GM10248 (cell line): Measurements from ENCODE around the gene COL4A1.
"Not testable (repeated sequence)": the region's sequence is repeated elsewhere in the genome, so short reads cannot be mapped to it uniquely, and the experiment has no call there.

Experiments used
- CTCF ChIA-PET: fragments of 300-600 bp; sonication (Branson Sonifier 250); formaldehyde crosslinking; extraction: SDS; loops from one replicate; lab custom pipeline; 2021; ENCODE audit warnings: antibody characterized with exemption; lab: Yijun Ruan, JAX
- POLR2A ChIA-PET: fragments of 350-650 bp; sonication (Branson Sonifier 250); formaldehyde crosslinking; extraction: SDS; loops from one replicate; lab custom pipeline; 2020; ENCODE audit warnings: antibody characterized with exemption; lab: Yijun Ruan, JAX
- DNase-seq: peaks from one replicate; pipeline ENCODE4 v3.0.0; 2012; ENCODE audit errors: extremely low spot score
- TF ChIP-seq, protein P1 (sequence below): IDR thresholded peaks from 2 replicates; pipeline ENCODE4 v1.5.1; 2012; ENCODE audit warnings: mild to moderate bottlenecking, low read depth; ENCODE audit errors: extremely low read depth, missing control alignments, control extremely low read depth

COL4A1 gene

GRCh38 chr13:110326263-110326904, 19.4 kb upstream of the COL4A1 start:
- POLR2A ChIA-PET, result no interaction called here
- TF ChIP-seq, protein P1, sequence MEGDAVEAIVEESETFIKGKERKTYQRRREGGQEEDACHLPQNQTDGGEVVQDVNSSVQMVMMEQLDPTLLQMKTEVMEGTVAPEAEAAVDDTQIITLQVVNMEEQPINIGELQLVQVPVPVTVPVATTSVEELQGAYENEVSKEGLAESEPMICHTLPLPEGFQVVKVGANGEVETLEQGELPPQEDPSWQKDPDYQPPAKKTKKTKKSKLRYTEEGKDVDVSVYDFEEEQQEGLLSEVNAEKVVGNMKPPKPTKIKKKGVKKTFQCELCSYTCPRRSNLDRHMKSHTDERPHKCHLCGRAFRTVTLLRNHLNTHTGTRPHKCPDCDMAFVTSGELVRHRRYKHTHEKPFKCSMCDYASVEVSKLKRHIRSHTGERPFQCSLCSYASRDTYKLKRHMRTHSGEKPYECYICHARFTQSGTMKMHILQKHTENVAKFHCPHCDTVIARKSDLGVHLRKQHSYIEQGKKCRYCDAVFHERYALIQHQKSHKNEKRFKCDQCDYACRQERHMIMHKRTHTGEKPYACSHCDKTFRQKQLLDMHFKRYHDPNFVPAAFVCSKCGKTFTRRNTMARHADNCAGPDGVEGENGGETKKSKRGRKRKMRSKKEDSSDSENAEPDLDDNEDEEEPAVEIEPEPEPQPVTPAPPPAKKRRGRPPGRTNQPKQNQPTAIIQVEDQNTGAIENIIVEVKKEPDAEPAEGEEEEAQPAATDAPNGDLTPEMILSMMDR, result no peak
- CTCF ChIA-PET, result no interaction called here
- no peak for DNase-seq

DNA sequence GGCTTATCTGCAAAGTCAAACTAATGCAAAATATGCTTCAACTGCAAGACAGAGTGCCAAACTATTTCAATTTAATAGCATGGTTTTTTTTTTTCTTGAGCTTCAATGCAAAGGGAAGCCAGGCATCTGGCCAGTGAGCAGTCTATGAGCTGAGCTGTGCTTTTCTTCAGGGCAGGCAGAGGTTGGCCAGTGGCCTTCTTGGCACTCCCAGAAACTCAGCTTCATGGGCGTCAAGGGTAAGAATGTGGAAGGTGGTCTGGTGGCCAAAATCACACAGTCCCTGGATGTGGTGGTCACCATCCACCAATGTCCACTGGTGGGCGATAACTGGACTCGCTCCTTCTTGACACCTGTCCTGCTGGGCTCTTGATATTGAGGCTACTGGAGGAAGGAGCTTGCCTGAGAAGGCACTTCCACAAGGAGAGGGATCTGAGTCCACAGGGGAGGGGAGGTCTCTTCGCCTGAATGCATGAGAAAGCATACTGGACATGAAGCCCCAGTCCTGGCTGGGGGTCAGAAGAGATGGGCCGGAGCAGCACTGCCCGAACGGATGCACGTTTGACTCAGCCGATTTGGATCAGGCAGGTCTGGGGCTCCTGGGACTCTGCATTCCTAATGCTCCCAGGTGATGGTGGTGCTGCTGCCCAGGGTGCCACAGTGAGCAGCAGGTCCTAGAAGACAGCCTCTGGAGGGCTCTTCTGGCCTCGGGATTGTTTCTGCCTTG, 17.2 kb upstream of the COL4A1 start:
- ChIA-PET CTCF (interaction anchor here (1.2 kb wide), 1 partner anchor 88 kb away, joined by 3 read pairs; no protein-coding TSS in a partner anchor), POLR2A (no interaction called here)
- DNase-seq, result no peak
- TF ChIP-seq, protein P1, result no peak

GRCh38 chr13:110323172-110323891, 16.4 kb upstream of the COL4A1 start:
- POLR2A ChIA-PET, result no interaction called here
- no peak for DNase-seq
- CTCF ChIA-PET, result interaction anchor here (1.2 kb wide), 1 partner anchor 88 kb away, joined by 3 read pairs; no protein-coding TSS in a partner anchor
- TF ChIP-seq, protein P1, result no peak

DNA sequence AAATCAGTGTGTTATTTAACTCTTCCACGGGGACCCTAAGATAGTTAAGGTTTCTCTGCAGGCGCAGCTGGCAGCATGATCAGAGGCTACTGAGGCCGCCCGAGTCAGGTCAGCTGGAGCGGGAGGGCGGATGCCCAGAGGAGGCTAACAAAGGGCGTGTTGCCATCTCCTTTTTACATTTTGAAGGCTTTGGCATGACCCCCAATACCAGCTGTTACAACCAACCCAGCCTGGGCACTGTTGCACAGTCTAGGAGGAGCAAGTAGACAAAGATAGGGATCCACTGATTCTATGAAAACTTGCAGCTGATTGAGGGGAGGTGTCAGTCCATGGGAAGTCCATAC, 15.8 kb upstream of the COL4A1 start:
- ChIA-PET POLR2A (no interaction called here), CTCF (no interaction called here)
- TF ChIP-seq, protein P1, result no peak
- DNase-seq, result no peak

GRCh38 chr13:110322126-110322827, 15.3 kb upstream of the COL4A1 start:
- ChIA-PET POLR2A (no interaction called here), CTCF (no interaction called here)
- DNase-seq, result no peak
- TF ChIP-seq, protein P1, result no peak

DNA sequence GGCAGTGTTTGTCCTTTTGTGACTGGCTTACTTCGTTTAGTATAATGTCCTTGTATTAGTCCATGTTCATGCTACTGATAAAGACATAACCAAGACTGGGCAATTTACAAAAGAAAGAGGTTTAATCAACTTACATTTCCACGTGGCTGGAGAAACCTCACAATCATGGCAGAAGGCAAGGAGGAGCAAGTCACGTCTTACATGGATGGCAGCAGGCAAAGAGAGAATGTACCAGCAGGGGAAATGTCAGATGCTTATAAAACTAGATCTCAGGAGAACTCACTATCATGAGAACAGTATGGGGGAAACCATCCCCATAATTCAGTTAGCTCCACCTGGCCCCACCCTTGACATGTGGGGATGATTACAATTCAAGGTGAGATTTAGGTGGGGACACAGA, 14.6 kb upstream of the COL4A1 start:
- CTCF ChIA-PET, DNase-seq, POLR2A ChIA-PET: not testable (repeated sequence)
